OCI-LY3 (cell line): ENCODE data around the gene KRTAP4-12.
"Not testable (repeated sequence)": the region's sequence is repeated elsewhere in the genome, so short reads cannot be mapped to it uniquely, and the experiment has no call there.

Experiments used
- H2AFZ ChIP-seq: fragments of 200-600, 300-600 bp; shearing (Covaris generic); 2 replicates; pipeline ENCODE4 v1.6.0; 2014; ENCODE audit warnings: antibody characterized with exemption, low read depth, low read length
- H3K27ac ChIP-seq: fragments of 200-600, 300-600 bp; sonication (generic); 2 replicates; pipeline ENCODE4 v1.5.1; 2014; ENCODE audit warnings: mild to moderate bottlenecking, low read length, moderate library complexity, mixed read lengths
- H3K27me3 ChIP-seq: fragments of 200-600, 300-600 bp; sonication (generic); 2 replicates; pipeline ENCODE4 v1.6.1; 2014; ENCODE audit warnings: low read depth, low read length, mixed read lengths
- H3K36me3 ChIP-seq: fragments of 200-600, 300-600 bp; sonication (generic); replicated peaks from 2 replicates; pipeline ENCODE3; 2014; ENCODE audit warnings: low read depth, low read length, mixed read lengths
- H3K4me1 ChIP-seq: fragments of 300-600, 200-600 bp; sonication (generic); 2 replicates; pipeline ENCODE4 v1.6.1; 2014; ENCODE audit warnings: low read length, mixed read lengths
- H3K4me2 ChIP-seq: fragments of 200-600, 300-600 bp; sonication (generic); 2 replicates; pipeline ENCODE4 v1.6.1; 2014; ENCODE audit warnings: low read length, mixed read lengths
- H3K4me3 ChIP-seq: fragments of 300-600, 200-600 bp; sonication (generic); 2 replicates; pipeline ENCODE4 v1.5.1; 2014; ENCODE audit warnings: antibody characterized with exemption, mild to moderate bottlenecking, low read length, moderate library complexity
- H3K79me2 ChIP-seq: fragments of 300-600, 200-600 bp; shearing (Covaris generic); 2 replicates; pipeline ENCODE4 v1.6.1; 2014; ENCODE audit warnings: mild to moderate bottlenecking, low read length, mixed read lengths
- H3K9ac ChIP-seq: fragments of 300-600, 200-600 bp; shearing (Covaris generic); 2 replicates; pipeline ENCODE4 v1.6.0; 2014; ENCODE audit warnings: mild to moderate bottlenecking, low read length, moderate library complexity
- H3K9me3 ChIP-seq: fragments of 200-600, 300-600 bp; shearing (Covaris generic); 2 replicates; pipeline ENCODE4 v1.6.1; 2014; ENCODE audit warnings: low read length, mixed read lengths; ENCODE audit not compliant: insufficient read depth
- H4K20me1 ChIP-seq: fragments of 200-600, 300-600 bp; sonication (generic); 2 replicates; pipeline ENCODE4 v1.6.1; 2016; ENCODE audit warnings: low read length, mixed read lengths; ENCODE audit not compliant: insufficient read depth
- EZH2phosphoT487 ChIP-seq: fragments of 200-600 bp; shearing (Covaris generic); IDR thresholded peaks from 2 replicates; pipeline ENCODE4 v1.6.1; 2018; ENCODE audit warnings: antibody characterized with exemption, mixed run types, low read depth
- TF ChIP-seq, protein P1 (sequence below): fragments of 200-600, 300-600 bp; sonication (generic); IDR thresholded peaks from 2 replicates; pipeline ENCODE4 v1.5.1; 2014; ENCODE audit warnings: antibody characterized with exemption, low read length, low read depth

KRTAP4-12 gene

DNA sequence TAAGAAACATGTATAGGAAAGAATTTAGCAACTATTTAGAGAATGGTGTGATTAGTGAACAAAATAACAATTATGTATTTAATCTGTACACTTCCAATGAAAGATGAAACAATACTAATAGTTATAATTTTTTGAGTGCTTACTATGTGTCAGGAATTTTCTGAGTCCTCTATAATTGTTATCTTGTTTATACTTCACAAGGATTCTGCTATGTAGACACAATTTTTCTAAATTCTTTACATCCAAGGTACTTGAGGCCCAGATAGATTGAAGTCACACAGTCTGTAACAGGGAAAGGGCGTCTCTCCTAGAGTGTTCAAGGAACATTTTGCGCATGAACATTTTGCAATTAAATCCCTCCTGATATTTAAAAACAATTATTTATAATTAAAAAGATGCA is 1.1 kb upstream of the KRTAP4-12 start:
- H4K20me1 ChIP-seq = no peaks in the 10 kb centered on the region
- no peak overlapping the region for H3K4me2 ChIP-seq
- no peaks in the 10 kb centered on the region for H3K36me3 ChIP-seq
- no peak overlapping the region for H3K4me3 ChIP-seq
- H3K4me1 ChIP-seq = no peaks in the 10 kb centered on the region
- no peak overlapping the region for H3K27ac ChIP-seq
- H3K9ac ChIP-seq = no peak overlapping the region
- no peak for TF ChIP-seq EZH2phosphoT487
- TF ChIP-seq, protein P1, sequence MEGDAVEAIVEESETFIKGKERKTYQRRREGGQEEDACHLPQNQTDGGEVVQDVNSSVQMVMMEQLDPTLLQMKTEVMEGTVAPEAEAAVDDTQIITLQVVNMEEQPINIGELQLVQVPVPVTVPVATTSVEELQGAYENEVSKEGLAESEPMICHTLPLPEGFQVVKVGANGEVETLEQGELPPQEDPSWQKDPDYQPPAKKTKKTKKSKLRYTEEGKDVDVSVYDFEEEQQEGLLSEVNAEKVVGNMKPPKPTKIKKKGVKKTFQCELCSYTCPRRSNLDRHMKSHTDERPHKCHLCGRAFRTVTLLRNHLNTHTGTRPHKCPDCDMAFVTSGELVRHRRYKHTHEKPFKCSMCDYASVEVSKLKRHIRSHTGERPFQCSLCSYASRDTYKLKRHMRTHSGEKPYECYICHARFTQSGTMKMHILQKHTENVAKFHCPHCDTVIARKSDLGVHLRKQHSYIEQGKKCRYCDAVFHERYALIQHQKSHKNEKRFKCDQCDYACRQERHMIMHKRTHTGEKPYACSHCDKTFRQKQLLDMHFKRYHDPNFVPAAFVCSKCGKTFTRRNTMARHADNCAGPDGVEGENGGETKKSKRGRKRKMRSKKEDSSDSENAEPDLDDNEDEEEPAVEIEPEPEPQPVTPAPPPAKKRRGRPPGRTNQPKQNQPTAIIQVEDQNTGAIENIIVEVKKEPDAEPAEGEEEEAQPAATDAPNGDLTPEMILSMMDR = no peak
- H3K79me2 ChIP-seq = no peaks in the 10 kb centered on the region
- no peaks in the 10 kb centered on the region for H3K9me3 ChIP-seq
- peaks cover 9% of the 10 kb centered on the region; the same call in 1 of the 2 replicates for H3K27me3 ChIP-seq
- no peak overlapping the region for H2AFZ ChIP-seq

DNA sequence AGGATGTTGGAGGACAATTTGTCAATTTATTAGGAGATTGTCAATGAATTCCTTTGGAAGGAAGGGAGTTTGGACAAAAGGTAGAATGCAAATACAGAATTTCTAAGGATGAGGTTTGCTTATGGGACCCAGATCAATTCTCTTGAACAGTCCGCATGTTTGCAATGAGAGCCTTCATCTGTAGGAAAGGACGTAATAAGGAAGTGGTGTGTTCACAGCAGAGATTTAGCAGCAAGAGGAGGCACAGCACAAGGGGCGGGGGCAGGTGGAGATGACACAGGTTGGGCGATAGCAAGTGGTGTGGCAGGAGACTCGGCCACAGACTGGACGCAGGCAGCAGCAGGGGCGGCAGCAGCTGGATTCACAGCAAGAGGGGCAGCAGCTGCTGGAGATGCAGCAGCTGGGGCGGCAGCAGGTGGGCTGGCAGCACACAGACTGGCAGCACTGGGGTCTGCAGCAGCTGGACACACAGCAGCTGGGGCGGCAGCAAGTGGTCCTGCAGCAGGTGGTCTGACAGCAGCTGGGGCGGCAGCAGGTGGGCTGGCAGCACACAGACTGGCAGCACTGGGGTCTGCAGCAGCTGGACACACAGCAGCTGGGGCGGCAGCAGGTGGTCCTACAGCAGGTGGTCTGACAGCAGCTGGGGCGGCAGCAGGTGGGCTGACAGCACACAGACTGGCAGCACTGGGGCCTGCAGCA is 541 bp downstream of the KRTAP4-12 start:
- not testable (repeated sequence) for H4K20me1 ChIP-seq, H2AFZ ChIP-seq, H3K27ac ChIP-seq, H3K4me3 ChIP-seq, H3K9me3 ChIP-seq, H3K27me3 ChIP-seq, H3K9ac ChIP-seq, H3K79me2 ChIP-seq, H3K4me2 ChIP-seq, H3K36me3 ChIP-seq, H3K4me1 ChIP-seq

DNA sequence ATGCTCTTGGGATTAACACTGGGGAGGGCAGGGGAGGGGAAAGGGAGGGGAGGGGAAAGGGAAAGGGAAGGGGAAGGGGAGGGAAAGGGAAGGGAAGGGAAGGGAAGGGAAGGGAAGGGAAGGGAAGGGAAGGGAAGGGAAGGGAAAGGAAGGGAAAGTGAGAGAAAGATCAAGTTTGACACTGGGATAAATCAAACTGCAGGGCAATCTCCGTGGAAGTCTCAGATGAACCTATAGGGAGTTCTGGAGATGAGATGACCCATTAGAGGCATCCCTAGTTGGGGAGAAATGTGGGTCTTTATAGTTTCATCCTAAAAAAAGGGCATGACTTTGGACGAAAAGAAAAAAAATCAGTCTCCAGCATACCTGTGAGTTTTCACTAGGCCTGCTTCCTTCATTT is 2.2 kb downstream of the KRTAP4-12 start:
- TF ChIP-seq, protein P1 = no peak
- no peak for TF ChIP-seq EZH2phosphoT487
- no peaks in the 10 kb centered on the region for H3K9me3 ChIP-seq
- no peak overlapping the region for H3K27ac ChIP-seq
- H4K20me1 ChIP-seq = no peaks in the 10 kb centered on the region
- no peak overlapping the region for H3K9ac ChIP-seq
- no peak overlapping the region for H2AFZ ChIP-seq
- peaks cover 9% of the 10 kb centered on the region; the same call in 1 of the 2 replicates for H3K27me3 ChIP-seq
- no peaks in the 10 kb centered on the region for H3K79me2 ChIP-seq
- no peaks in the 10 kb centered on the region for H3K36me3 ChIP-seq
- H3K4me2 ChIP-seq = no peak overlapping the region
- H3K4me3 ChIP-seq = no peak overlapping the region
- H3K4me1 ChIP-seq = no peaks in the 10 kb centered on the region

DNA sequence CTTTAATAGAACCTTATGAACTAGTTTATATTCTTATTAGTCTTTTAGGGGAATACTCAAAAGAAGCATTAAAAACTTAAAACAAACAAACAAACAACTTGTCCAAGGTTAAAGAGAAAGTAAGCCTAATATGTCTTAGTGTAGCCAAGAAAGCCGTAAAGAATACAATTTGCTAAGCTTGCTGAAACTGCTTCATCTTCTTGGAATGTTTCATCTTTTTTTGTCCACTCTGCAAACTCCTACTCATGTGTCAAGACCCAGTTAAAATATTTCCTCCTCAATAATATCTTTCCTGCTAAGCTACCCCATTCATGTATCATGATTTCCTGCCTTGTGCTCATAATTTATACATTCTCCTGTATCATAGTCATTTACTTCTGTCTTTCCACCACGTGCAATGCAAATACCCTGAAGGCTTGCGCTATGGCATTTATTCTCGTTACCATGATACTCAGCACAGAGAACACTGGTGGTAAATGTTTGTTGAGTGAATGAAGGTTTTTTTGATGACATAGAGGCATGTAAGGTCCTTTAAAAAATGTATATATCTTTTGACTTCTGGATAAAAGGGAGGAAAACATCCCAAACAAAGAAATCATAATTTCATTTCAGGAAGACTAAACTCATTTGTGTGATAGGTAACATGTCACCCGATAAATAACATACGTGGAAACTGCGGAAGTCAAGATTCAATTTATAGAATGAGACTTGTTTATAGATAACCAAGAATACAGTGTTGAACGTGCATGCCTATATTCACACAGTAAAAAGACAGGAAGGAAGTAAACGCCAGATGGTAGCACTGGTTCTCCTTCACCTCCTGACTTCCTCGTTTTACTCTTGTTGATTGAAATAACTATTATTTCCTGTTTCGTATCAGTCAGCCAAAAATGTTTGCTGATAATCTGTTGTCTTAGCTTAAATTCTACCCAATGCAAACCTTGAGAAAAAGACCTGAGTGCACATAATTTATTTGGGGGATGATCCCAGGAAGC is 4.0 kb downstream of the KRTAP4-12 start:
- not testable (repeated sequence) for H2AFZ ChIP-seq, H3K9ac ChIP-seq, H3K27ac ChIP-seq, H4K20me1 ChIP-seq, H3K9me3 ChIP-seq, H3K36me3 ChIP-seq, H3K4me2 ChIP-seq, H3K79me2 ChIP-seq, H3K4me1 ChIP-seq, H3K27me3 ChIP-seq, H3K4me3 ChIP-seq

DNA sequence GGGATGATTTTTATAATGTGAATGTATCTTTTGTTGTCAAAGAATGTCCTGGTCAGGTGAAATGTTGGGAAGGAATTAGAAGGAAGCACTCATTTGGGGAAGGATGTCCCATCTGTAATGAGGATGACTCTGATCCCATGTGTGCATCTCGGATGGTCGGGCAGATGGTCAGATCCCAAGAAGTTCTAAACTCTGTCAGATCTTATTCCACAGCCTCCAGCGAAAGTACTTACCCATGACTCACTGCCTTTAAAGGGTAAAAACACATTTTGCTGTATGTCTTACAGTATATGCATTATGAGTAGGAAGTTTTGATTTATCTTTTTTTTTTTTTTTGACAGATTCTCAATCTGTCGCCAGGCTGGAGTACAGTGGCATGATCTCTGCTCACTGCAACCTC is 5.3 kb downstream of the KRTAP4-12 start:
- Histone ChIP-seq H3K27me3 (peaks cover 5% of the 10 kb centered on the region; the same call in 1 of the 2 replicates), H2AFZ (no peak overlapping the region), H3K79me2 (no peaks in the 10 kb centered on the region), H3K36me3 (no peaks in the 10 kb centered on the region), H3K9ac (no peak overlapping the region), H4K20me1 (no peaks in the 10 kb centered on the region), H3K27ac (no peak overlapping the region), H3K4me1 (no peaks in the 10 kb centered on the region), H3K4me2 (no peak overlapping the region), H3K4me3 (no peak overlapping the region), H3K9me3 (no peaks in the 10 kb centered on the region)
- no peak for TF ChIP-seq EZH2phosphoT487
- TF ChIP-seq, protein P1 = no peak

DNA sequence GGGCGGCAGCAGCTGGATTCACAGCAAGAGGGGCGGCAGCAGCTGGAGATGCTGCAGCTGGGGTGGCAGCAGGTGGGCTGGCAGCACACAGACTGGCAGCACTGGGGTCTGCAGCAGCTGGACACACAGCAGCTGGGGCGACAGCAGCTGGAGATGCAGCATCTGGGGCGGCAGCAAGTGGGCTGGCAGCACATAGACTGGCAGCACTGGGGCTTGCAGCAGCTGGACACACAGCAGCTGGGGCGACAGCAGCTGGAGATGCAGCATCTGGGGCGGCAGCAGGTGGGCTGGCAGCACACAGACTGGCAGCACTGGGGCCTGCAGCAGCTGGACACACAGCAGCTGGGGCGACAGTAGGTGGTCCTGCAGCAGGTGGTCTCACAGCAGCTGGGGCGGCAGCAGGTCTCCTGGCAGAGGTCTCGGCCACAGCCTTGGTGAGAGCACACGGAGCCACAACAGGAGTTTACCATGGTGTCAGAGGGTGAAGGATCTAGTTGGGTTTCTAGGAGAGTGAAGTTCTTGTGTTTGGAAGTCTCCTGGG is 6.1 kb downstream of the KRTAP4-12 start, which contains the start of gene KRTAP4-11:
Gene KRTAP4-11 (minus strand): TSS at position 528 of the 541 bp plus-strand sequence. CDS start 58 bp downstream, at position 470.
- not testable (repeated sequence) for H3K36me3 ChIP-seq, H3K9me3 ChIP-seq, H3K27me3 ChIP-seq, H3K79me2 ChIP-seq, H3K9ac ChIP-seq, H4K20me1 ChIP-seq, H2AFZ ChIP-seq, H3K4me3 ChIP-seq, H3K27ac ChIP-seq, H3K4me1 ChIP-seq, H3K4me2 ChIP-seq
